Hindlimb muscle (tissue), 1 donor: ENCODE results near the gene EIF3B. TPM values are rescaled to one million over a fixed set of nuclear protein-coding genes. Genes with fewer than 3 reads are reported as not detected.
"Not testable (repeated sequence)": the region's sequence is repeated elsewhere in the genome, so short reads cannot be mapped to it uniquely, and the experiment has no call there.

Source experiments
- DNase-seq: peaks from one replicate; pipeline ENCODE4 v3.0.0-alpha.2; 2013
- polyA plus RNA-seq: library from polyadenylated mRNA; unstranded; fragments of 120-200 nt; gene quantifications from one replicate; pipeline ENCODE4 v1.2.1, GENCODE V29; 2013; ENCODE audit not compliant: insufficient read length

Gene EIF3B
- polyA plus RNA-seq, 1 donor, result 110 TPM

GRCh38 chr7:2379161-2379560, 24.5 kb downstream of the EIF3B start:
- DNase-seq, result no peak

- DNase-seq, result no peak
Observed at GRCh38 chr7:2379821-2380450, 25.3 kb downstream of the EIF3B start.

- DNase-seq, result no peak
Observed at GRCh38 chr7:2380461-2380860, 25.8 kb downstream of the EIF3B start.

- no peak for DNase-seq
Observed at GRCh38 chr7:2381227-2381626, 26.6 kb downstream of the EIF3B start.

GRCh38 chr7:2381881-2382509, 27.4 kb downstream of the EIF3B start:
- DNase-seq, result no peak

GRCh38 chr7:2383543-2384274, 29.1 kb downstream of the EIF3B start:
- DNase-seq, result no peak

- DNase-seq, result no peak
Observed at GRCh38 chr7:2384354-2385243, 30.0 kb downstream of the EIF3B start.

- DNase-seq, result not testable (repeated sequence)
Observed at GRCh38 chr7:2386122-2386521, 31.5 kb downstream of the EIF3B start.

- no peak for DNase-seq
Observed at GRCh38 chr7:2386964-2387669, 32.5 kb downstream of the EIF3B start.

GRCh38 chr7:2387897-2388636, 33.4 kb downstream of the EIF3B start:
- peak; percentile 27 for DNase-seq

GRCh38 chr7:2388637-2388954, 34.0 kb downstream of the EIF3B start:
- no peak for DNase-seq

GRCh38 chr7:2390020-2390816, 35.6 kb downstream of the EIF3B start:
- not testable (repeated sequence) for DNase-seq

GRCh38 chr7:2393706-2394105, 39.1 kb downstream of the EIF3B start:
- peak; percentile 50 for DNase-seq

GRCh38 chr7:2394566-2395082, 40.0 kb downstream of the EIF3B start:
- no peak for DNase-seq

- no peak for DNase-seq
Observed at GRCh38 chr7:2398506-2398905, 43.9 kb downstream of the EIF3B start.

- DNase-seq, result peak; percentile 66
Observed at GRCh38 chr7:2399848-2400587, 45.4 kb downstream of the EIF3B start.

- no peak for DNase-seq
Observed at GRCh38 chr7:2402687-2403013, 48.0 kb downstream of the EIF3B start.

- DNase-seq, result peak; percentile 95
Observed at GRCh38 chr7:2403014-2403717, 48.5 kb downstream of the EIF3B start, which contains the start of gene CHST12. CHST12 (plus strand) TSS chr7:2403611; CDS start chr7:2432640, 29,029 bp downstream.
